ENCODE measurements around the gene GRK2.
A peak's percentile ranks its signal among the peaks of the same experiment; 100 is the strongest.

The GRK2 gene

DNA sequence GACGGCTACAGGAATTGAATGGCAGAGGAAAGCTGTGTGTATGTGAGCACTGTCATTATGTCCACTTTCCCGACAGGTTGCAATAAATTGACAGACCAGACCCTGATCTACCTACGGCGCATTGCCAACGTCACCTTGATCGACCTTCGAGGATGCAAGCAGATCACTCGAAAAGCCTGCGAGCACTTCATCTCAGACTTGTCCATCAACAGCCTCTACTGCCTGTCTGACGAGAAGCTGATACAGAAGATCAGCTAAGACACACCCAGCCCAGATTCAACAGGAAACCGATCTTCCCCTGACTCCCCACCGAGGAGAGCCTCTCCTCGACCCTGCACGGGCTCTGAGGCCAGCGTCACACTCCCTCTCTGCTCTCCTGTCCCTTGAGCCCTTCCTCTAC lies 11.5 kb upstream of the GRK2 start:
- DNase-seq, result peak; percentile 53

DNA sequence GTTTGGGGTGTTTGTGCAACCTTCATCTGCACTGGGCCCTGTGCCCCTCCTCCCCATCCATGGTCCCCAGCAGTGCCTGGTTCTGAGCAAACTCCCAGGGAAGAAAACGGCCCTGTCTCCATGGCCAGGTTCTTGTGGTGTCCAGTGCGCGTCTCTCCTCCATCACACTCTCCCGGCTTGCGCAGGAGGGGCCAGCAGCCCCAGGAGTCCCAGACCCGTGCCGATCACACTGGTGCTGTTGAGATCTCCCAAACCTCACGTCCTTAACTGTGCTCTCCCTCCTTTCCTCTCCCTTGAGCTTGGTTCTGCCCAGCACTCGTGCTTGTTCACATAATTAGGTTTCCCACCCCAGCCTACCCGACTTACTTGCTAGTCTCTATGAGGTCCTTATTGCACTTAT lies 10.9 kb upstream of the GRK2 start:
- DNase-seq, result no peak

DNA sequence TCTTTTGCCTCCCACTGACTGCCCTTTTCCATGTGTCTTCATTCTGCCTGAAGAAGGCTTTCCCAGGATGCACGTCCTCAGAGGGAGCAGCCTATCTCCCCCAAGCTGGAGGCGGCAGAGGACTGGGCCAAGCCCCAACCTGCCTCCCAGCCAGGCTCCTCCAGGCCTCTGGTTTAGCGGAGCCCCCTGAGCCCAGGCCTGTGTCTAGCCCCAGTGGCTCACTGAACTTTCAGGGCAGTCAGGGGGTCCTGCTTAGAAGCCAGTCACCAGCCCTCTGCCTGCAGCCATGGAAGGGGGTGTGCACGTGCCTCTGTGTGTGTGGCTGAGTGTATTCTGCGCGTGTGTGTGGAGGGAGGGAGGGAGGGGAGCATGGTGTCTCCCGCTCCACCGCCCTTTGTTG lies 10.4 kb upstream of the GRK2 start:
- DNase-seq, result peak; percentile 55

DNA sequence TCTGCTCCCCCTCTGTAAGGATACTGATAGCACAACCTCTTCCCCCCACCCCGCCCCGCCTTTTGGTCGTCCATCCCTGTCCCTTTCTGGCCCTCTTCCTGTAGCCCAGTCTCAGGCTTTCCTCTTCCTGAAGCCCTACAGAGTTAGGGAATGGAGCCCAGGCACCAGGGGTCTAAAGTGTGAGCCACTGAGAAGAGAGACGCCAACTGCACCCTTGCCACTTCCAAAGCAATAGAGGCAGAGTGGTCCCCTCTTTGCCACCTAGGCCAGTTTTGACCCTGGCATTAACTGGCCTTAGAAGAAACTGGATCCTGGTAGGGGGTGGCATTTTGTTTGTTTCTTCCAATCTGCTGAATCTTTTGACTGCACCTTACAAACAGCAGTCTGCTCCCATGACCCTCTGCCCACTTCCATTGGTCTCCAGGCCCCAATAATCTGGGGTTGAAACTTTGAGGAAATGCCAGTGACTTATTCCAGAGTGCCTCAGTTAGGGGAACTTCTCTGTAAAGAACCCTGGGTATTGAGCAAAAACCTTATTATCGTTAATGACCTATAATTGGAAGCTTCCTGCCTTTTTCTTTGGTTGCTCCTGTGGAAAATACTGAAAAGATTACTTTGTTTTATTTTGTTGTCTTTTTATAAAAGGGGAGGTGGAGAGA lies 9.7 kb upstream of the GRK2 start:
- peak; percentile 55 for DNase-seq

DNA sequence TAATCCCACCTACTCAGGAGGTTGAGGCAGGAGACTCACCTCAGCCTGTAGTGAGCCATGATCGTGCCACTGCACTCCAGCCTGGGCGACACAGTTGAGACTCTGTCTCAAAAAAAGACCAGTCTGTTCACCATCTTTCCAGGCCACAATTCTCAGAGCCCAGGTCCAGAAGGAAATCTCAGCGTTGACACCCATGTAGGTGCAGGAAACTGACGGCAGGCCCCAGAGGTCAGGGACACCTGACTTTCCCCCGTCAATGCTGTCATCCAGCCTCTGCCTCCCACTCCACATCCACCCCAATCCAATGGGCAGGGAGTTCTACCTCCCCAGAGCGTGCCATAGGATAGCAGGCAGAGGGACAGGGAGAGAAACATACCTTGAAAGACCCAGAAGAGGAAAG lies 5.9 kb upstream of the GRK2 start:
- no peak for DNase-seq

DNA sequence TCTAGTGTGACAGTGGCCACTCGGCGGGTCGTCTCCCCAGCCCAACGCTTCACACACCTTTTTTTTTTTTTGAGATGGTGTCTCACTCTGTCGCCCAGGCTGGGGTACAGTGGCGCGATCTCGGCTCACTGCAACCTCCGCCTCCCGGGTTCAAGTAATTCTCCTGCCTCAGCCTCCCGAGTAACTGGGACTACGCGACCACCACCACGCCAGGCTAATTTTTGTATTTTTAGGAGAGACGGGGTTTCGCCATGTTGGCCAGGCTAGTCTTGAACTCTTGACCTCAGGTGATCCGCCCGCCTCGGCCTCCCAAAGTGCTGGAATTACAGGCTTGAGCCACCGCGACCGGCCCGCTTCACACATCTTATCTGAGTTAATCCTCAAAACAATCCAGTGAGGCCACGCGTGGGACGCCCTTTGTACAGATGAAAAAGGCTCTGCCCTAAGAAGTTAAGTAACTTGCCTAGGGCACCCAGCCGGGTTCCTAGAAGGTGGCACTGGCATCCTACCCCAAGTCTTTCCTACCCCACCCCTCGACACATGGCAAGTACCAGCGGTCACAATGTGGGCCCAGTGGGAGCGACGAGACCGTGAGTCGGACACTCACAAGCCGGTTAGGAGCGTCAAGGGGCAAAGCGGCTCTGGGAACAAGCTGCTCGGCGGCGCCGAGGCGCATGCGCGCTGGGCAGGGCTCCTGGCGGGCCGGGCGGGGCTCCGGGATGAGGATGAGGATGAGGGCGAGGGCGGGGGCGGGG lies 5.2 kb upstream of the GRK2 start:
- DNase-seq, result peak; percentile 82

DNA sequence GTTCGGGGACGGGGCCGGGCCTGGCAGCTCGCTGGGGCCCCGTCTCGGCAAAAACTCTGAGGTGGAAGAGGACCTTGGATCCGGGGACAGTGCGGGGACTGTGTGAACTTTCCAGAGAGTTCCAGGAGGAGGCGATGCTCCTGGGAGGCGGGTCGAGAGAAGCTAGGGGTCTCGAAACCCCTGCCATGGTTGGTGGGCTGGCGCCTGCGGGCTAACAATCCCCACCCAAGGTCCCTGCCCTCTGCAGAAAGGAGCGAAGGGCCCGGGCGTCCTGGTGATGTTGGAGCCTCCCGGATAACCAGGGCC lies 4.7 kb upstream of the GRK2 start:
- no peak for DNase-seq

DNA sequence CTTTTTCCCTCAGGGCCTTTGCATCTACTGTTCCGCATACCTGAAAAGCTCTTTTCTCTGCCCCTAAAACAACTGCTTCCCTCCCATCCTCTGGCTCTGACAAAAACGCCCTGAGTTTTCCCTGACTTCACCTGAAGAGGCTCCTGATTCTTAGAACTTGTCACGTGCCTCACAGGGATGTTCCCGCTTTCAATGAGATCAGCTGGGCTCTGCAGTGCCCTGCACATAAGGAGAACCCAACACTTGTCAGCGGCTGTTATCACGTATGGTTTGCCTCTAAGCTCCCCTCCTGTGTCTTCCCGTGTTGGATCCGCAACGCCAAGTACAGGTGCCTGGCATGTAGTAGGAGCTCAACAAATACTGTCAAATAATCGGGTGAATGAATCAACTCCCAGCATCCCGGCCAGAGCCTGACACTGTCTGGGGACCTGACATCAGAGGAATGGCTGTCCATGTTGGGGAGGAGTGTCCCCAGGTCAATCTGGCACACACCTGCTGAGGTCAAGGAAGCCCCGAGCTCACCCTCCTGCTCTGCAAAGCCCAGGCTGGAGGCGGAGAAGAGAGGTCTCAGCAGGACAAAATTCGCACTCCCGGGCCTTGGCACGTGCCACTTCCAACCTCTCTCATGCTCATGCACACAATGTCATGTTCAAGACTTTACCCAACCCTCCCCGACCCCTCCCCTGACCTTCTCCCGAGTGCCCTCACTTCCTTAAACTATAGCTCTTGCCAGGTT lies 4.2 kb upstream of the GRK2 start:
- DNase-seq, result no peak

DNA sequence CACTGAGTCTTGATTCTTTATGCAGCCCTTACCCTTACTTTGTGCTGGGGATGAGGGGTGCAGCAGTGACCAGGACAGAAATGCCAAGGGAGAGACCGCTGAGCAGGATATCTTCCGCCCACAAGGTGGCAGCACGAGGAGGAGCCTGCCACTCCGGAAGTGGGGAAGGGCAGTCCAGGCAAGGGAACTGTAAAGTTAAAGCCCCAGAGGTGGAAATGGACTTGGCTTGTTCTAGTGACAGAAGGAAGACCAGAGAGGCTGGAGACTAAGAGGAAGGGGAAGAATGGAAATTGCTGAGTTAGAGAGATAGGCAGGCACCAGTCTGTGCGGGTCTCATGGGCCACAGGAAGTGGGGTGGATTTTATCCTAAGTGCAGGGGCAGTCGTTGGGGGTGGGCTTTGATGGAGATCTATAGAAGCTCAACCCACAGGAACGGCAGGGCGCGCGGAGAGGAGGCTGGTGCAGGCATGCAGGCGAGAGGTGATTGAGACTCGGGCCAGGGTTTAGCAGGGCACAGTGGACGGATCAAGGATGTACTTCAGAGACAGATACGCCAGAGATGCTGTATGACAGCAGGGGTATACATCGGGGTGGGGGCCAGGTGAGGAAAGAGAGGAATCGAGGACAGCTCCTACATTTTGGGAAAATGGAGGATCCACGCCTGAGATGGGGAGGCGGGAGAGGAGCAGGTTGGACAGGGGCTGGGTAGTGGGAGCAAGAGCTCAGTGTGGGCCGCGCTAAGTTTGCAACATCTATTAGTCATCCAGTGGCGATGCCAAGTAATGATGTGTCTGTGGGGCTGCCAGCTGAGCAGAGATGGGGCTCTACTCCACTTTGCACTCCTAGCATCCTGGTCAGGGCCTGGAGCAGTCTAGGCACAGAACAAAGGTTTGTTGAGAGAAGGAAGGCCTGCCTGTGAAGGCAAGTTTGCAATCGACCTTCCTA lies 3.3 kb upstream of the GRK2 start:
- peak; percentile 88 for DNase-seq

DNA sequence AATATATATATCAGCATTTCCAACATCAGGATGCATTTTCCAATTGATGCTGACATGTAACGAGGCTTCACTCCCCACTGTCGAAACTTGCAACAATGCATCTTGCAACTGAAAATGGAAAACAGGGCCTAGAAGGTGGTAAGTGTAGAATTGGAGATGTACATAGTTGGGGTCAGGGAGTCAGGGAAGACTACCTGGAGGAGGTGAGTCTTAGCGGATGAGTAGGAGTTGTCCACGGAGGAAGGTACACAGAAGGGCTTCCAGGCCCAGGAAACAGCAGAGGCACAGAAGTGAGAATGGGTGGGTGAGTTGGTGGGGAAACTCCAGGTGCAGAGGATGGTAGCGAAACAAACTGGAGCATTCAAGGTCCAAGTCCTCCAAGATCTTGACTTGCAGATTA lies 2.0 kb upstream of the GRK2 start:
- no peak for DNase-seq

DNA sequence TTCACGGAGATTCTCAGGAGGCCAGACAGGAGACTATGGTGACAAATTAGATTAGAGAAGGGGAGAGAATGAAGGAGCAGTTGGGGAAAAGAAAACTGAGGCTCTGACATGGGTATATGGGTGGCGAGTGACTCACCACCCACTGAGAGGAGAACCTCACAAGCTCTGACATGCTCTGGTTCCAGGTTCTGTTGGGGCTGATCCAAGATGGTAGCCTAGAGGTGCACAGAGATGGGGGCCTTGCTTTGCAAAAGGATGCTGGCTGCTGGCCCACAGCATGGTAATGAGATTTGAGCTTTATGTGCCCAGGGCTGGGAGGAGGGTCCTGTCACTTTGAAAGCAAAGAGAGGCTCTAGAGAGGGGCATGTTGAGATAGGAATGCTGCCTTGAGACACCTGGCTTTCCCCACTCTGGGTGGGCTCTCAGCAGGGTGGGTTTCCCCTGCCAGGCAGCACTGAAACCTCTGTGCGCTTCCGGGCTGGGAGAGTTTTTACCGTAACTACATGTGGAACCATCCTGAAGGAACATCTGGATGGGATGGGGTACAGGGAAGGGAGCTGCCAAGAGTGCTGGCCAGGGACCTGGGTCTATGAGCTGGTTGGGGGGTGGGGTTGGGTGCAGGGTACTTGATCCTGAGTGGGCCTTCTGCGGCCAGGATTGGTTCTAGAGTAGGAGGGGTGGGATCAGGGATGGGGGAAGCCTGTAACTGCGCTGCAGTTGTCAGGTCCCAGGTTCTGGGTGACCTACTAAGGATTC lies 1.2 kb upstream of the GRK2 start:
- no peak for DNase-seq

DNA sequence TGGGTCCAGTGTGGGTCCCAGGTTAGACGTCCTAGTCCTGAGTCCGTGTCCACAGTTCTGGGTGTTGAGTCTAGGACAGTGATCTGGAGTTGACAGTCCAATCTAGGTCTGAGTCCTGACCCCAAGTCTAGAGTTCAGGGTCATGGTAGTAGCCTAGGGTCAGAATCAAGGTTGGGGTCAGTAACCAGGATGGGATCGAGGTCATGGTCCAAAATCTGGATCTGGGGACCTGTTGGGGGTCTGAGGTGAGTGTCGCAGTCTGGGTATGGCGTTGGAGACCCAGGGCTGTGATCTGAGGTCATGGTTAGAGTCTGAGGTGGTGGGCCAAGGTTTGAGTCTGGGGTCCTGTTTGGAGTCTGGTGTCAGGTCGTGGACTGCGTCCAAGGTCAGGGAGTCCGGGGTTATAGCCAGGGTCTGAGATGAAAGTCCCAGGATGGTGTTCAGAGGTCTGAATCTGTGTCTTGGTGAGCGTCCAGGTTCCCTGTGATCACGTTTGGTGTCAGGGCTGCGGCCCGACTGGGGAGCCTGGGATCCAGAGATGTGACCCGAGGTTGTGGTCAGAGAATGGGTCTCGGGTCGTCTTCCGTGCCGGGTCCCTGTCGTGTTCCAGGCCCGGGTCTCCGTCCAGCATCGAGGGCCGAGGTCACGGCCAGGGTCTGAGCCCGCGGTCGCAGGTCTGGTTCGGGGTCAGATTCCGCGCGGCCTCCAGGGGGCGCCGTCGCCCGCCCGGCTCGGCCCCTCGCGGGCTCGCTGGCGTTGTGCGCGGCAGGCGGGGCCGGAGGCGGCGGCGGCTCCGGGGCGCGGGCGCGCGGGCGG lies 432 bp upstream of the GRK2 start:
- peak; percentile 93 for DNase-seq

DNA sequence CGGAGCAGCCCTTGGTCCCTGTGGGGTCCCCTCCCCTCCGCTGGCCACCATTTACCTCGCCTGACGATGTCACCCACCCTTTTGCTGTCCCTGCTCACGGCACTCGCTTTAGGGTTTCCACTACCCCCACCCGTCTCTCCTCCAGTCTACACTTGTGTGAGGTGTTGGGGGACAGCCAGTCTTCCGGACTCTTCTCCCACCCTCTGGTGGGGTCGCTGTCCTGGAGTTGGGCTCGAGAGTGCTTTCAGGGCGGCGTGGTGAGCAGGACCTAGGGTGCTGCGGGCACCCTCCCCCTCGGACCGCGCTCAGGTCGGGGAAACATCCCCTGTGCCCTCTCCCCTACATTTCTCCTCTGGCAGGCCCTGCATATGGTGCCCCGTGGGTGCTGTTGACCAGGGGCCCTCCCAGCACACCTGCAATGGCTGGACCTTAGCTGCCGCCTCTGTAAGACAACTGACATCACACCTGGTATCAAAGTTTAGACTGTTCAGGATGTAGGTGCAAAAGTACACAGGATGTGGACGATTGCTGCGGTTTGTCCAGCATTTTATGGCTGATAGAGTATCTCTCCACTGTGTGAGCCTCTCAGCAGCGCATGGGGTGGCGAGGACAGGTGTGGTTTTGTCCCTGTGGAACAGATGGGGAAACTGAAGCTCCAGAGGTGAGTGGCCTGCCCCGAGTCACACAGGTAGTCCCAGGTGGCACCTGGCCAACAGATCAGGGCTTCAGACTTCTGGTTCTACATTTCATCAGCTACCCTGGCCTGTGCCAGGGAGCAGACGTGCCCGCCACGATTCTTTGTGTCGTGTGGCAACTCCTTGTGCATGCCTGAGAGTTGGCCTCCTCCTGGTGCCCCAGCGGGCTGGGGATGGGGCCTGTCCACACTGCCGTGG lies 1.2 kb downstream of the GRK2 start:
- peak; percentile 76 for DNase-seq

DNA sequence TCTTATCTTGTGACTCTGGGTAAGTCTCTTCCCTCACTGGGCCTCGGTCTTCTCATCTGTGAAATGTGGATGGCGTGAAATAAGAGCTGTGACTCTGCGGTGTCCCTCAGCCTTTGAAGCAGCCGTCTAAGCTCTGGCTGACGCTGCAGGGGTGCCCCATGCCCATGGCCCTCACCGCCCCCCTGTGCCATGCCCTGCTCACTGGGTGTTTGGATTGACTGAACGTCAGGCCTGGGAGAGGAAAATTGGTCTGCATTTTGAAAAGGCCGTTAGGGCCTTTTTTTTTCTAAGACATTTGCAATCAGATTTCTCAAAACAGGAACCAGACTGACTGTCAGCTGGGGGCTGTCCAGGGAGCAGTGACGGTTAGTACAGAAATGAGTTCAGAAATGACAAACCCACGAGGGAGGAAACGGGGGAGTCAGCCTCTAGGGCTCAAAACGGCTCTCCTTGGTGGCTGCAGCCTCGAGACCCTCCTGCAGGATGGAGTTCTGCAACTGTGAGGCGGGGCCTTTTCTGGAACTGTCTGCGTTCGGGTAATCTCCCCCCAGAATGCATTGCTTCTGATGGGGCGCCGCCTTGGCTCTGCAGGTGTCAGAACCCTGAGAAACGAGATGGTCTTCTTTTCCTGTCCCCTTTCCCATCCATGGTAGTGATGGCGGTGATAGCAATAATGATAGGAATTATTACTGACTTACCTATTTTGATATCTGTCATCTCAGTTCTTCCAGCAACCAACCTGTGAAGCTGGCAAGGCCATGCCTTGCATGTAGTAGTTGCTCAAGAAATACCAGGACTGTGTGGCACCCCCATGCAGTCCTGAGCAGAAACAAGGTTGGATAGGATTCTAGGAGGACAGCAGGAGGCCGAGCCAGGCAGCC lies 2.0 kb downstream of the GRK2 start:
- DNase-seq, result peak; percentile 84

DNA sequence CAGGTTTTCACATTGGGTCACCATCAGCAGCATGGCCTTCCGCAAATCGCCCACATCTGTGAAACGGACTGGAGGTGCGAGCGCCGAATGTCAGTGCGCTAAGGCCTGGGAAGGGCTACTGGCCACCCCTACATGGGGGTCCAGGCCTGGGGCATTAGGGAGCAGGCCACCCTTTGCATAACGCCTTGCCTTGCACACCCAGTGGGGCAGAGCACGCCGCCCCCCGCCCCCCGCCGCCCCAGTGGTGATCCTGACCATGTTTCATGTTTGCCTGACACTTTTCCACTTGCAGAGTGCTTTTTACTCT lies 2.6 kb downstream of the GRK2 start:
- DNase-seq, result no peak

DNA sequence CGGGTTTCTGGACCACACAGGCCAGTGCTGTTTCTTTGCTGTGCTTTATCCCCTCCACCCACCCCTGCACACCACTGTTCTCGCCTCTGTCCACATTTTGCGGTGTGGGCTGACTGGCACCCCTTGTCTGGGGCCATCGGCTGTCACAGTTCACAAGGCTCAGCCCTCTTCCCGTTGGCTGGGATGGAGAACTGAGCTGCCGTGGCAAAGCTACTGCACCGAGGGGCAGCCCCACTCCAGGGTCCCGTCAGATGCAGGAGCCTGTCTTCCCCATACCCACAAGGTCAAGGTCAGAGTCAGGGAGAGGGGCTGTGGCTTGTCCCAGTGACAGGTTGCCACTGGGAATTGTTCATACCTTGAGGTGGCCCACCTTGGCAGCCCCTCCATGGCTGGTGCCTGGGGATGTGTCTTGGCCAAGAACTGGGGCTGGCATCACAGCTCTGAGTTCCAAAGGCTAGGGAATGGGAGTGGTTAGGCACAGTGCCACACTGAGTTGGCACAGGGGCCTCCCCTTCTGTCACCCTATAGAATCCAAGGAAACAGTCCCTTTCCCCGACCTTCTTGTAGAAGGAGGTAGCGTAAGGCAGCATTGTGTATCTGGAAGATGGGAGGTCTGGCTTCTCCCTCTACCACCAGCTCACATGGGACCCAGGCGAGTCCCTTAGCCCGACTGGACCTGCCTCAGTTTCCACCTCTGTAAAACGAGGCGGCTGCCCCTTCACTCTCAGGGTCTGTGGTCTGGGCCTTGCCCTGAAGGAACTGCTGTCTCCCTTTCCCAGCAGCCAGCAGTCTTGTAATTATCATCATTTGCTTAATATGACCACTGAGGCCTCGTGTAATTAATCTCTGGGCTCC lies 3.4 kb downstream of the GRK2 start:
- no peak for DNase-seq

DNA sequence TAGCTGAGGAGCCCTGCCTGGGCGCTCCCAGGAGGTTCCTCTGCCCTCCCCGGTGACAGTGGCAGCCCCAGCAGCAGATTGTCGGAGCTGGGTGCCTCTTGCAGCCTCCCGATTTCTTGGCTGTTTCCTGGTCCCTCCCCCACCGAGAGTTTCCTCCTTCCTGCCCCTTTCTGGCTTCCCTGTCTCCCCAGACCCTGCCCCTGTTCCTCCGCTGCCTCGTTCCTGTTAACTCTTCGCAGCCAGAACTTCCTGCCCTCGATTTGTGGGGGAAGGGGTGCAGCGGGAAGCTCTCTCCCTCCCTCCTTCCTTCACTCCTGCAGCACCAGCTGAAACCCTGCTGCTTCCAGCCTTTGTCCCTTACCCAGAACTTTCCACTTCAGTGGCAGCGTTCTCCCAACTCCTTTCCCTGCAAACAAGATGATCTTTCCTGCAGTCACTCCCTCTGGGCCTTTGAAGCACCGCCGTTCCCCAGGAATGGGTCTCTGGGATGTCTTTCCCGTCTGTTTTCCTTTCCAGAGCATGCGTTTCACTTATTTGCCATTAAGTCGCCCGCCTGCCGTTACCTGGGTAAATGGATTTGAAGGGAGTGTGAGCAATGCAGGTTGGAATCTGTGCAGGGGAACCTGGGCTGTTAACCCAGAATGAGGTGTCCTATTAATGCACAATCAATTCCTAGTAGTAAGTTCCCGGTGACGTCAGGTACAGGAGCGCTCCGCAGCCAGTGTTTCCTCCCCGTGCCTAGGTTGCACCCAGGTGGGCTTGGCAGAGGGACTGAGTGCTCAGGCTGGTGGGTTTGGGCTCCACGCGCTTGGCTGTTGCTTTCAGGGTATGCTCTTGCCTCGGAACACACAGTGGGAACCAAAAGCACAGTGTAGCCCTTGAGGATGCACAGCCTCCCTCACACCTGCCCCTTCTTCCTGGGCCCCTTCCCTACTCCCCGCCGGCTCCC lies 4.3 kb downstream of the GRK2 start:
- no peak for DNase-seq

DNA sequence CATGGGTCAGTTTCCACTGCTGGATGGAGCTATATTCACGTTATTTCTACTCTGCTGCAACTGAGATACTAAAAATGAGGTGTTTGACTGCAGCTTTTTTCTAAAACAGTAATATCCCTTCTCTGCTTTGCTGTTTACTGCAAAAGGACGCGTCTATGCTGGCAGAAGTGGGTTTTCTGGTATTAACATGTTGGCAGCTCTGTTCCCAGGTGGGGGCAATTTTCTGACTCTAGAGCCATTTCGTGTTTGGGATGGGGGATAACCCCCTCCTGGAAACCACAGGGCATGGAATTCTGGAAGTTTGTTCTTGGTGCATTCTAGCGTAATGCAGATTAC lies 4.9 kb downstream of the GRK2 start:
- no peak for DNase-seq

Data from activated CD8-positive, alpha-beta memory T cell treated with anti-CD3 and anti-CD28 coated beads for 24 hours (primary cell).